DMS153 treated with DMSO at 0.1 percent for 48 hours (cell line): ENCODE data around the gene IL21R.

ENCODE experiments used
- DNase-seq: peaks from one replicate; lab custom pipeline; 2025; ENCODE audit not compliant: unreplicated experiment; lab: John Stamatoyannopoulos, UW

The IL21R gene

GRCh38 chr16:27401768-27402568 is at the start of gene IL21R:
Gene IL21R, plus strand, starts transcription at chr16:27402174. Its CDS starts 27,898 bp downstream, at chr16:27430072.
- no peak for DNase-seq

- DNase-seq = no peak
Observed at GRCh38 chr16:27353853-27354252, 48.1 kb upstream of the IL21R start.

GRCh38 chr16:27355610-27356009 is 46.4 kb upstream of the IL21R start:
- no peak for DNase-seq

- DNase-seq = no peak
Observed at GRCh38 chr16:27356794-27357193, 45.2 kb upstream of the IL21R start.

GRCh38 chr16:27359051-27359450 is 42.9 kb upstream of the IL21R start:
- no peak for DNase-seq

- DNase-seq = no peak
Observed at GRCh38 chr16:27359615-27360014, 42.4 kb upstream of the IL21R start.

GRCh38 chr16:27361987-27362386 is 40.0 kb upstream of the IL21R start:
- no peak for DNase-seq

GRCh38 chr16:27362570-27363245 is 39.3 kb upstream of the IL21R start:
- no peak for DNase-seq

- DNase-seq = no peak
Observed at GRCh38 chr16:27363246-27363632, 38.7 kb upstream of the IL21R start.

GRCh38 chr16:27363797-27364196 is 38.2 kb upstream of the IL21R start:
- DNase-seq = no peak

- no peak for DNase-seq
Observed at GRCh38 chr16:27364493-27365141, 37.4 kb upstream of the IL21R start.

GRCh38 chr16:27365142-27366089 is 36.6 kb upstream of the IL21R start:
- no peak for DNase-seq

- no peak for DNase-seq
Observed at GRCh38 chr16:27366687-27367460, 35.1 kb upstream of the IL21R start.

GRCh38 chr16:27367461-27368357 is 34.3 kb upstream of the IL21R start:
- no peak for DNase-seq

GRCh38 chr16:27368358-27368722 is 33.6 kb upstream of the IL21R start:
- DNase-seq = no peak

- no peak for DNase-seq
Observed at GRCh38 chr16:27369806-27370205, 32.2 kb upstream of the IL21R start.

- DNase-seq = no peak
Observed at GRCh38 chr16:27370318-27370717, 31.7 kb upstream of the IL21R start.

- DNase-seq = no peak
Observed at GRCh38 chr16:27373312-27373711, 28.7 kb upstream of the IL21R start.

GRCh38 chr16:27374221-27374803 is 27.7 kb upstream of the IL21R start:
- DNase-seq = no peak
